AG09309 (cell line): ENCODE results near the gene MAN1A2.

ENCODE experiments used
- DNase-seq: peaks from one replicate; pipeline ENCODE4 v3.0.0-alpha.2; 2010; ENCODE audit warnings: low read depth
- H3K4me3 ChIP-seq: 2 replicates; pipeline ENCODE4 v1.5.1; 2011; ENCODE audit warnings: mild to moderate bottlenecking, low read depth, low read length, moderate library complexity; ENCODE audit not compliant: control insufficient read depth
- TF ChIP-seq, protein P1 (sequence below): IDR thresholded peaks from 2 replicates; pipeline ENCODE4 v1.5.1; 2011; ENCODE audit warnings: mild to moderate bottlenecking, low read depth, low read length, inconsistent platforms; ENCODE audit not compliant: insufficient read depth, control insufficient read depth; ENCODE audit errors: missing control alignments

MAN1A2 gene

DNA sequence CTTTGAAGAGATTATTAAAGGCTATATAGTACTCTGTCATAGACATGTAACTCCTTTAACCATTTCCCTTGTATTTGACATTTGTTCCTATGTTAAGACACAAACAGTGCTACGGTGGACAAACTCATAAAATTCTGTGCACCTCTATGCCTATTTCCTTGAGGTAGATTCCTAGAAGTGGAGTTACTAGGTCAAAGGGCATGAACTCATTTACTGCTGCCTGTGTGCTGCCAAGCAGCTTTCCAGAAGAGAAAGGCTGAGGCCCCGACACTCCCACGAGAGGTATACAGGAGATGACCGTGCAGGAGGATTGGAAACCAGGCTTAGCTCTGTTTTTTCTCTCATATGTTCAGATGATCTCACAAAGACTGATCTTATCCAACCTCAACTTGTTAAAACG, 204.2 kb downstream of the MAN1A2 start:
- DNase-seq, result no peak
- no peak overlapping the region for H3K4me3 ChIP-seq
- TF ChIP-seq, protein P1, sequence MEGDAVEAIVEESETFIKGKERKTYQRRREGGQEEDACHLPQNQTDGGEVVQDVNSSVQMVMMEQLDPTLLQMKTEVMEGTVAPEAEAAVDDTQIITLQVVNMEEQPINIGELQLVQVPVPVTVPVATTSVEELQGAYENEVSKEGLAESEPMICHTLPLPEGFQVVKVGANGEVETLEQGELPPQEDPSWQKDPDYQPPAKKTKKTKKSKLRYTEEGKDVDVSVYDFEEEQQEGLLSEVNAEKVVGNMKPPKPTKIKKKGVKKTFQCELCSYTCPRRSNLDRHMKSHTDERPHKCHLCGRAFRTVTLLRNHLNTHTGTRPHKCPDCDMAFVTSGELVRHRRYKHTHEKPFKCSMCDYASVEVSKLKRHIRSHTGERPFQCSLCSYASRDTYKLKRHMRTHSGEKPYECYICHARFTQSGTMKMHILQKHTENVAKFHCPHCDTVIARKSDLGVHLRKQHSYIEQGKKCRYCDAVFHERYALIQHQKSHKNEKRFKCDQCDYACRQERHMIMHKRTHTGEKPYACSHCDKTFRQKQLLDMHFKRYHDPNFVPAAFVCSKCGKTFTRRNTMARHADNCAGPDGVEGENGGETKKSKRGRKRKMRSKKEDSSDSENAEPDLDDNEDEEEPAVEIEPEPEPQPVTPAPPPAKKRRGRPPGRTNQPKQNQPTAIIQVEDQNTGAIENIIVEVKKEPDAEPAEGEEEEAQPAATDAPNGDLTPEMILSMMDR, result no peak

DNA sequence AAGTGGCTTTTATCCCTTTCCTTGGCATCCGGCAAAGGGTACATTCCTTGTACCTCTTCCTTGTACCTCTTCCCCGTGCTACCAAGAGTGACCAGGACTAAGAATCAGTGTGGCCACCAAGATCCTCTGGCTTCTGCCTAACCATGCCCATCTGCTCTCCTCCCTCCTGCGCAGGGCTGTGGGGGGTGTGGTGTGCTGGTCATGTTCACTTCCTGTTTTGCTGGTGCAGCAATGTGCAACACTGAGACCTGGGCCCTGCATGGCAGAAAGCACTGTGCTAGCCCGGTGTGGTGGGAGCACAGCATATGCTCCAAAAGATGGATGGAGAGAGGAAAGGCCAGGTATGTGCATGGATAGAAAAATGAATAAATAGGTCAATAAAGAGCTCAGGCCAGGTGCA, 205.3 kb downstream of the MAN1A2 start:
- TF ChIP-seq, protein P1, result no peak
- no peak overlapping the region for H3K4me3 ChIP-seq
- no peak for DNase-seq

DNA sequence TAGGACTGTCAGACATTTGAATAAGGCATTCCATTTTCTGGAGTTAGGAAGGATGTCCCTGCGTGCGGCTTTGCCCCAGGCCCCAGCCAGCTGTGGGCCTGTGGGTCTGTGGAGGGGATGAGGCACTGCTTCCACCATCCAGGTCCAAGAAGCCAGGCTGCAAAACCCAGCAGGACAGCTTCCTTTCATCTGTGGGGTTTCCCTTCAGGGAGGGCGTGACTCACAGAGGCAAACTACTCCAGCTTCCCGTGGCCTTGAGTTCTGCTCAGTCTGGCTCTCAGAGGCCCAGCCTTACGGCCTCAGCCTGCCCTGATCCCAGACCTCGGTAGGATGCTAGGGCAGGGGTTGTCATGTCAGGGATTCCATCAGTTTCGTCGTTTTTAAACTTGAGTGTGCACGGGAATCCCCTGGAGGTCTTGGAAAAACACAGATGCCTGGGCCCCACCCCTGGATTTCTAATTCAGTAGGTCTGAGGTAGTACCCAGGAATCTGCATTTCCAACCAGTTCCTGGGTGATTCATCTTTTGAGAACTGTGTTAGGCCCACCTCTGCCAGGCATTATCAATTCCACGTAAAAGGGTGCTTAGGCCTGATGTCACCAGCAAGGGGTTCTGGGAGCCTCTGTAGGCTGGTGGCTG, 206.3 kb downstream of the MAN1A2 start:
- H3K4me3 ChIP-seq, result no peak overlapping the region
- TF ChIP-seq, protein P1, result no peak
- no peak for DNase-seq

DNA sequence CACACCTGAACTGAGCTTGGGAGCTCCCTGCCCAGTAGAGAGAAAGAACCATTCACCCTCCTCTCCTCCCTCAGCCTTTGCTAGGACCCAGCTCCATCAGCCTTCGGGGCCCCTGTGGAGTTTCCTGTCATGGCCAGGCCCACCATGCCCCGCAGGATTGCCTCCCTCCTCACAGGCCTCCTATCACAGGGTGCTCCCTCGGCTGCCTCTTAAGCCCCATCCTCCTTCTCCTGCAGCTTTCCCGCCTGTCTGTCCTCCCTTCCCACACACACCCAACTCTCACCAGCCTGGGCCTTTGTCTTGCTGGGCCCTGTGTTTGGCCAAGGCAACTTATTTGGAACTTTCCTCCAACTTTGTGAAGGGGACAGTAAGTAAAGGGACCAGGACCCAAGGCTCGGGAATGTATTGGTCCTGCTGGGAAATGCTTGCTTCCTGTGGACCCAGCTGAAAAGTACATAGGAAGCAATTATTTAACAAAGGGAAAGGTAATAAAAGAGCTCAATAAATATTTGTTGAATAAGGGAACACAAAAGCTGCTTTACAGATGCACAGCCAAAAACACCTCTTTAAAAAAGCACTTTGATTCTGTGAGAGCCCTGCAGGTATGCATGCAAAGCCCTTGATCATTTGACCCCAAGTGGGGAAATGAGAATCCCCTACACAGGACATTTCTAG, 207.0 kb downstream of the MAN1A2 start:
- DNase-seq, result no peak
- no peak overlapping the region for H3K4me3 ChIP-seq
- TF ChIP-seq, protein P1, result no peak

DNA sequence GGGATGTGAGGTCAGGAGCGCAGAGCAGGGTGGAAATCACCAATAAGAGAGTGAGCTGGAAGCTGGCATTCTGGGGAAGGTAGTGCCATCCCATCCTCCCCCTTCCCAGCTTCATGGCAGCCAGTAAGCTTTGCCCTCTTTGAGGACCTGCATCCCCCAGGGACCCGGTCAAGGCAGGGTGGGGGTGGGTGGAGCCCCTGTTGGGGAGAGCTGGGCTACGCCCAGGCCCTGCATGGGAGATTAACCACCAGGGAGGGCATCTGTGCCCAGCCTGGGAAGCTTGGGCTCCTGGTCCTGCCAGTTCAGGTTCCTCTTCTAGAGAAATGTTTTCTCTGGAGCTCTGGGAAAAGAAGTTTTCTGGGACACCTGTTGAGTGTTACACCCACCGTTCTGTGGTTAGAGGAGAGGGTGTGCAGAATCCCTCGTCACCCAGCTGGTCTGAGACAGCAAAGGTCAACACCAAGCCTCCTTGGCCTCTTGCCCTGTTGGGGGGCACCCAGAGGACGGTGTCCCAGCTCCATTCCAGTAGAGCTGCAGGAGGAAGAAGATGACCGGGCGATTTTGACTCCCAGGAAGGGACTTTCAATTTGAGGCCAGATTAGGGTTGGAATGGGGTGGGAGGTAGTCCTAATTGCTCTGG, 208.5 kb downstream of the MAN1A2 start:
- no peak for DNase-seq
- no peak overlapping the region for H3K4me3 ChIP-seq
- TF ChIP-seq, protein P1, result no peak

DNA sequence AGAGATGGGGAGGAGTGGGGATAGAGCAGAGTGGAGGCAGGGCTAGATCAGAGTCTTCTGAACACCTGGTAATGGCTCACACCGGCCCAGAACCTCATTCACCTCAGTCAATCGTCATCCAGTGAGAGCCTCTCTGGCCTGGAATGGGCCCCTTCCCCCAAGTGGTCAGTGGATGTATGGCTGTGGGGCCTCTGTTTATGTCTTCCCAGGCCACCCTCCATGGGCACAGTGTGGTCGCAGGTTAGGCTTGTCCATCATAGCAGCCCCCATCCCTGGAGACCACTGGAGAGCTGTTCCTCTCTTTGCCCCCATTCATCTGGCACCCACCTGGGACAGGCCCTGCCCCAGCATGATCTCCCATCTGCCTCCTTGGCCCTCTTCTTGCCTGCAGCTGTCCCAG, 209.0 kb downstream of the MAN1A2 start:
- no peak overlapping the region for H3K4me3 ChIP-seq
- TF ChIP-seq, protein P1, result no peak
- no peak for DNase-seq
